Left hindlimb (tissue), 1 donor: Measurements from ENCODE around the gene BPGM.

Experiments
- DNase-seq: peaks from one replicate; pipeline ENCODE4 v3.0.0-alpha.2; 2018

Gene BPGM

GRCh38 chr7:134699021-134699818 lies 52.6 kb downstream of the BPGM start:
- DNase-seq: no peak

GRCh38 chr7:134699899-134700298 lies 53.2 kb downstream of the BPGM start:
- no peak for DNase-seq

- no peak for DNase-seq
Measured at GRCh38 chr7:134701272-134701671, 54.6 kb downstream of the BPGM start.

DNA sequence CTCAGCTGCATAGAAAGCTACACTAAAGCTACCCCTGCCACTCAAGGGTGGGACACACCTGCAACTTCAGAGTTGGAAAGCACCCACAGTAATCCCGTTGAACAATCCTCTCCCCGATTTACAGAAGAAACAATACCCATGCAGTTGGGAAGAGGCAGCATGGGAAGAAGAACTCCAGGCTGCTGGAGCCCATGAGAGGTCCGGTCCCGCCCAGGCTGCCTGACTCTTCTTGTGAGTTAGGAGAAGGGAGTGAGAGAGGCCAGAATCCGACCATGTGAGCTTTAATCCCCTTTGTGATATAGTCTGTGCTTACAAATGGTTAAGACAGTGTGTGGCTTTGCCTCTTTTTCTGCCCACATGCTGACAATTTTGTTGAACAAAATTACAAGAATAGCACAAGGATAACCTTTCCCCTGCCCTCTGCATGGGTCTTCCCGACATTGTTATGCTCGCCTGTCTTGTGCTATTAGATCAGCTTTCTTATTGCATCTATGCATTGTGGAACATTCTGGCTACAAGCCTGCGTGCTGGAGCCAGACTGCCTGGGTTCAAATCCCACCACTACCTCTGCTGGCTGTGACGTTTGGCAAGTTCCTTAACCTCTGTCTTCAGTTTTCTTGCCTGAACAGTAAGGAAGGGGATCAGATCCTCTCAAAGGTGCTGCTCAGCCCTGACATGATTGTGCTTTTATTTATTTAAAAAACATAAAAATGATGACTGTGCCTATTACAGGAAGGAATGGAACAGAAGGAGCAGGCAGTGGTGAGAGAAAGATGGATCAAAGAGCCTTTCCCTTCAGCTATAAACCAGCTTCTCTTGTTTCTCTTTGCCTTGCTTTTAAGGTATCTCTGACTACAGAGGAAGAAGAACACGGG lies 56.0 kb downstream of the BPGM start:
- no peak for DNase-seq

GRCh38 chr7:134703241-134703594 lies 56.6 kb downstream of the BPGM start:
- DNase-seq: no peak

DNA sequence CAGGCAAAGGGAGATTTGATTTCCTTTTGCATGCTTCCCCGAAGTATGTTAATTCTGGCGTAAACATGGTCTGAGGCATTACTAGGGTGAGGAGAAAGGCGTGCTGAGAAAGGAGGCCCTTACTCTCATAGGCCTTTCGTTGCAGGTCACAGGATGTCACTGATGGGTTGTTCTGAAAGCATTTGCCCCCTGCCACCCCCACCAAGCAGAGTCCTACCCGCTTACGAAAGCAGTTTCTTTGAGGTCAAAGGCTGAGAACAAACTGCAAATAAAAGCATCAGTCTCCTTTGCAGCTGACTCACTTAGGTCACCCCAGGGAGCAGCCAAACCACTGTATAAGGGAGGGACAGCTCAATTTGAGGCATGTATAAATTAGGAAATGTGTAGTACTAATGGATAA lies 57.1 kb downstream of the BPGM start:
- no peak for DNase-seq

DNA sequence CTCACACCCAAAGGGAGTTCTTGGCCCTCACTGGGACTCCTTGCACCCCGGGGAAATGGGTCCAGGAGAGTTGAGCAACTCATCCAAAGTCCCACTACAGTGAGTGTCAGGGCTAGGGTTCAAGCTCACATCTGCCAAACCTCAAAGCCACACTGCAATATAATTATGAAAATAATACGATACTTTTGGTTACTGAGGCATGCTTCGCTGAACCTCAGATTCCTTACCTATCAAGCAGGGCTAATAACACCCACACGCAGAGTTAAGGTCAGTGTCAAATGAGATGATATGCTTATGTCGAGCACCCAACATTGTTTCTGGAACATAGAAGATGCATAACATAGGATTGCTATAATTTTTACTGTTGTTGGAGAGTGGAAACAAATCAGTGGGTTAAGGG lies 58.2 kb downstream of the BPGM start:
- no peak for DNase-seq

GRCh38 chr7:134705716-134706115 lies 59.1 kb downstream of the BPGM start:
- DNase-seq: no peak

GRCh38 chr7:134706468-134706867 lies 59.8 kb downstream of the BPGM start:
- DNase-seq: no peak

- DNase-seq: no peak
Measured at GRCh38 chr7:134707663-134708378, 61.2 kb downstream of the BPGM start.

DNA sequence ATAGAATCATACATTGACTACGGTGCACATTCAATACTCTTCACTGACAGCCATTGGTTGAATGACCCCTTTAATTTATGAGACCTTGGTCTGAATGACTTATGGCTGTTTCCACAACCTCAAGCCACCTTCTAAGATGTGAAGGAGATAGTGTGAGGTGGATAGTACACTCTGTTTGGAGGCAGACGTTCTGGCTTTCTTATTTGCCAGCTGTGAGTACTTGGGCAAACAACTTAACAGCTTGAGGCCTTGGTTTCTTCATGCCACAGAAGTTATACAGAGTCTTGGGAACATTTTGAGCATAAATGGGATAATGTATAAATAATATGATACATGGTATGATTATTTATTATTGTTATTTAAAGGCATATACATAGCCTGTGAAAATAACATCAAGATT lies 62.0 kb downstream of the BPGM start:
- DNase-seq: no peak

DNA sequence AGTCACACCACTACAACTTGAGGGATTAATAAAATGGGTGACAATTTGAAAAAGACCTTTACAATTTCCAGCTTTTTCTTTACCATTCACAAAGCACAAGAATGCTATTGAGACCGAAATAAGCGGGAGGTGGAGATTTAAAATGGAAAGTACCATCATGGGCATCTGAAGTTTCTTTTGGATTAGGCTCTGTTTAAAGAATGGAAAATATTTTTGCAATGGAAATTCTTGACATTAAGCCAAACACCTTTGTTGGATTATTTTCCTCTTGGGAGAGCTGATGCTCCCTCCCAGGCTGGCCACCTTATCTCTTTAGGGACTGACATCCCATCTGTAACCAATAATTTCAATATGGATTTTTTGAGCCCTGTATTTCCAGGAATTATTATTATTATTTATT lies 62.5 kb downstream of the BPGM start:
- DNase-seq: no peak

GRCh38 chr7:134710511-134710853 lies 63.8 kb downstream of the BPGM start:
- DNase-seq: no peak

GRCh38 chr7:134710854-134711624 lies 64.4 kb downstream of the BPGM start:
- DNase-seq: no peak

- DNase-seq: no peak
Measured at GRCh38 chr7:134712196-134712595, 65.5 kb downstream of the BPGM start.

- DNase-seq: no peak
Measured at GRCh38 chr7:134714470-134715205, 68.0 kb downstream of the BPGM start.

DNA sequence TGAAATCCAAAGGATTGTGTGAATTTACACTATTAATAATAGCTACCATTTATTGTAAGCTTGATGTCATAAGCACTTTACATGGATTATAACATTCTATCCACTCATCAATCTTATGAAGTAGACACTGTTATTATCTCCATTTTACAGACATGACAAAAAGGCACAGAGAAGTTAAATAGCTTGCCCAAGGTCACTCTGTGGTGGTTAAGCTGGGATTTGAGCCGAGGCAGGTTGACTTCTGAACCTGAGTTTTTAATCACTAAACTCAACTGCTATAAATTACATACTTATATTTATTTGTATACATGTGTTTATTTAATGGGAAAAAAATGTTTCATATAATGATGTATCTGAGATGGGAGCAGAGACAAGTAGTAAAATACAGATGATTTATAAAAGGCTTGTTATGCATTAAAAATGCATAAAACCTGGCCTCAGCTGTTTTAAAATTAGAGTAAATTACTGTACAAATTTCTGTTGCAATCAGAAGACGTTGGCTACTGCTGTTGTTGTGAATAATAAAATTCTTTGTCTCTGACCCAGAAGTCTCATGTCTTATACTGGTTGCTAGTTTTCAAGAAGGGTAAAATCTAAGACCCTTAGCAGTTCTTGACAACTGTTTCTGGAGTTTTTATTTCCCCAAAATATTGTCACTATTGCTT lies 71.7 kb downstream of the BPGM start:
- no peak for DNase-seq

DNA sequence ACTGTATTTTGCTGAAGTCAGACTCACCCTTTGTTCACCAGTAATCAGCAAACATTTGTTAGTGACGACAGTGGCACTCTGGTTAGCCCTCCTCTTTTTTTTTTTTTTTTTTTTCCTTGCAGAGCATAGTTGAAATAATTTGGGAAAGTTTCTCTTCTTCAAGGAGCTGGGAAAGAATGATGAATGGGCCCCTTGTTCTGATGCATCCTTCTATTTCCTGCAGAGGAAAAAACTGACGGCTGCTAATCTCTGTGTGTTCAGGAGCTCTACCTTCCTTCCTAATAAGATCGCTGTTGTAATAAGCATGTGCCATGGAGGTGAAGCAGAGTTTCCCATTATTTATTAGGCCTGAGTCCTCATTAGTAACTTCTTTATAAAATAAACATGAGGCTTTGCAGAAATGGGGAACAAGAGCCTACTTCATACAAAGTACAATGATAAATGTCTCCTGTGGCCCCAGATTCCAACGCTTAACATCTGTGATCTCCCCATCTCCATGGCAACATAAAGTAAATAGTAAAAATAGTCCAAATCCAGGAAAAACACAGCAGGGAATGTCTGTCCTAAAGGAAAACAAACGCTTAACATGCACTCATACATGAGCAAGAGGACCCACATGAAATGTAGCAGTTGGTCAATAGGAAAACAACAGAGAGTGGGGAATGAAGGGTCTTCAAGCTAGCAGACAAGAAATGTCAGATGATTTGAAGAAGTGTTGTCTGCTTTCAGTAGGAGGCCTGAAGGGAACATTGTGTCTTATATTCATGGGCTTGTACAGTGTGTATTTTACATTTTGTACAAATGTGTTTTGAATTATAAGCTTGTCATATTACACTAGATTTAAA lies 73.7 kb downstream of the BPGM start:
- DNase-seq: no peak

DNA sequence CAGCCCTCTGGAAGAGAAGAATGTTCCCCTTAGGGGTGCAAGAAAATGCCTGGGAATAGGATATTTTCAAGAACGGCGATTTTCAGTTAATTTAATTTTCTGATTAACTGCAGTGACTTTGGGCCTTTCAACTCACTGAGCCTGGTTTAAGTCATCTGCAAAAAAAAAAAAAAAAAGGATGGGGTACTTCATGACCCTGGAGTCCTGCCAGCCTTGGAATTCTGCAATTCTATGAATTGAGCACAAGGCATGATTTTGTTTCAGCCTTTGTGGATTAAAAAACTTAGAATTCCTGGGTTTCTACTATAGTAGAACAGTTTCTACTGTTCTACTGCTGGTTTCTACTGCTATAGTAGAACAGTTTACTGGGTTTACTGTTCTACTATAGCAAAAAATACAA lies 74.5 kb downstream of the BPGM start:
- DNase-seq: no peak

- DNase-seq: no peak
Measured at GRCh38 chr7:134722786-134723322, 76.2 kb downstream of the BPGM start.
